D721Med (cell line): ENCODE results near the gene RHBDF2.
"Not testable (repeated sequence)": the region's sequence is repeated elsewhere in the genome, so short reads cannot be mapped to it uniquely, and the experiment has no call there.

Source experiments
- DNase-seq: peaks from one replicate; pipeline ENCODE4 v3.0.0; 2011; ENCODE audit warnings: low spot score; ENCODE audit not compliant: insufficient read length
- FAIRE-seq: peaks from 2 replicates; lab custom pipeline; 2011; peaks lifted over from hg19 to GRCh38; lab: Jason Lieb, UNC
- TF ChIP-seq, protein P1 (sequence below): IDR thresholded peaks from 2 replicates; pipeline ENCODE4 v1.5.1; 2012; ENCODE audit warnings: mild to moderate bottlenecking, control low read depth; ENCODE audit not compliant: insufficient read depth; ENCODE audit errors: missing control alignments

The RHBDF2 gene

DNA sequence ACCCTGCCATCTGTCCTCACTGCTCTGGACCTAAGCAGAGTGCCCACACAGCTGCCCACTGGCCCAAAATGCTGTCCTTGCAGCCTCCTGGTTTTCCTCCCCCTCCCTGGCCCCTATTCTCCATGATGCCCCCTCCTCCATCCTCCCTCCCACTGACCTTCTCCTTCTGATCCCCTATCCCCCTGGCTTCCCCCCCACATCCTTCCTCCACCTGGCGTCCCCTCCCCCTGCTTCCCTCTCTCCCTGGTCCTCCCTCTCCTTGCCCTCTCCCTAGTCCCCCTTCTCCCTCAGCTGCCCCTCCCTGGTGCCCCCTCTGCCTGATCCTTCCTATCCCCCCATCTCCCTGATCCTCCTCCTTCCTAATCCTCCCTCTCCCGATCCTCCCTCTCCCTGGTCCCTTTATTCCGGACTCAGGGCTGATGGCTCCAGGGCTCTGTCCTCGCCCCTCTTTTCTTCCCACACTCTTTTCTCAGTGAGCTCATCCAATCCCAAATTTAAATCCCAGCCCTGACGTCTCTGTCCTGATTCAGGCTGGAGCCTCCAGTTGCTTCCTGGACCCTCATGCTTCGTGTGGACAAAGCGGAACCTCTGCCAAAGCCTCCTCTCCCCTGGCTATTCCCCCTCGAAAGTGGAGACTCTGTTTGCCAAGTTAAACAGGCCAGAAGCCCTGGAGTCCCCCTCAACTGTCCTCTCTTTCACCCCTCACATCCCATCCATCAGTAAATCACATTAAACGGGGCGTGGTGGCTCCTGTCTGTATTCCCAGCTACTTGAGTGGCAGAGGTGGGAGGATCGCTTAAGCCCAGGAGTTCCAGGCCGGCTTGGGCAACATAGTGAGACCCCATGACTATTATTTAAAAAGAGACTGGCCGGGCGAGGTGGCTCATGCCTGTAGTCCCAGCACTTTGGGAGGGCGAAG lies 18.1 kb upstream of the RHBDF2 start:
- DNase-seq (no peak), FAIRE-seq (no peak)
- TF ChIP-seq, protein P1, sequence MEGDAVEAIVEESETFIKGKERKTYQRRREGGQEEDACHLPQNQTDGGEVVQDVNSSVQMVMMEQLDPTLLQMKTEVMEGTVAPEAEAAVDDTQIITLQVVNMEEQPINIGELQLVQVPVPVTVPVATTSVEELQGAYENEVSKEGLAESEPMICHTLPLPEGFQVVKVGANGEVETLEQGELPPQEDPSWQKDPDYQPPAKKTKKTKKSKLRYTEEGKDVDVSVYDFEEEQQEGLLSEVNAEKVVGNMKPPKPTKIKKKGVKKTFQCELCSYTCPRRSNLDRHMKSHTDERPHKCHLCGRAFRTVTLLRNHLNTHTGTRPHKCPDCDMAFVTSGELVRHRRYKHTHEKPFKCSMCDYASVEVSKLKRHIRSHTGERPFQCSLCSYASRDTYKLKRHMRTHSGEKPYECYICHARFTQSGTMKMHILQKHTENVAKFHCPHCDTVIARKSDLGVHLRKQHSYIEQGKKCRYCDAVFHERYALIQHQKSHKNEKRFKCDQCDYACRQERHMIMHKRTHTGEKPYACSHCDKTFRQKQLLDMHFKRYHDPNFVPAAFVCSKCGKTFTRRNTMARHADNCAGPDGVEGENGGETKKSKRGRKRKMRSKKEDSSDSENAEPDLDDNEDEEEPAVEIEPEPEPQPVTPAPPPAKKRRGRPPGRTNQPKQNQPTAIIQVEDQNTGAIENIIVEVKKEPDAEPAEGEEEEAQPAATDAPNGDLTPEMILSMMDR: no peak

DNA sequence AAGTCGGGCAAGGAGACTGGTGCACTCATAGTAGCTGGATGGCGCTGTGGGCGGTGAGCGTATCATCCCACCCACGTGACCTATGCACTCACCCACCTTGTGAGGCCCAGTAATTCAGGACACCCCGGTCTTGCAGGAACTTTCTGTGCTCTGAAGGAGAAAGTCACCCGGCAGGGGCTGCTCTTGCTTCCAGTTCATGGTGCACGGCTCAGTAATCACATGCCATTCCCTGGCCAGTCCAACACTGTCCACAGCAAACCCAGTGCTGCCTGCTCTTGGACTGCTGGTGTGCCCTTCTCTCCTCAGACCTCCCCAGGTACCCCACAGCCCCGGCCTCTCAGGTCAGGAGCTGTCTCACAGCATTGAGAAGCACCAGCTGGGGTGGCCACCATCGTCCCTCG lies 16.4 kb upstream of the RHBDF2 start:
- TF ChIP-seq, protein P1: no peak
- no peak for FAIRE-seq
- no peak for DNase-seq

DNA sequence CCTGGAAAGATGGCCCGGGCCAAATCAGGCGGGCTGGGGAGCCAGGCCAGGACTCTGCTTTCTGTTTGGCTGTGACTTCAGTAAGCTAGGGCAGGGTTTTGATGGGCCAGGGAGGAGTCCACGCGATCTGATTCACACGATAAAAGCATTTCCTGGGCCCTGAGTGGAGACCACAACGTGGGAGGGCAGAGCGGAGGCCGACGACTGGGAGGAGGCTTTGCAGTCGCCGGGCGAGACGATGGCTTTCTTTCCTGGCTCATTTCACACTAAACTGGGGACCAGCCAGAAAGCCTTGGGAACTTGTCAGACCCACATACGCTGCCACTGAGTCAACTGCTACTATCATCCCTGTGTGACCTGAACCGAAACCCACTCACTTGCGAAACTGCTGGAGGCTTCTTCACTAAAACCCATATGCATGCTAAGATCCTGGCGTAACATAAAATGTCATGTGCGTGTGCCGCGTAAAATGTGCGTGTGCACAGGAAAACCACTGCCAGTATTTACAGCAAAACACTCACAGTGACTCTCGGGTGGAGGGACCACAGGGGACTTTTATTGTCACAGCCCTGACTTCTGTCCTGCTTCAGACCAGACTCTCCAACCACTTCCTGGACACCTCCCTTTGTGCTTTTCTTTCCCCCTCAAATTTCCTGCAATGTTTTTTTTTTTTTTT lies 14.2 kb upstream of the RHBDF2 start:
- DNase-seq (no peak), FAIRE-seq (no peak)
- TF ChIP-seq, protein P1: no peak

DNA sequence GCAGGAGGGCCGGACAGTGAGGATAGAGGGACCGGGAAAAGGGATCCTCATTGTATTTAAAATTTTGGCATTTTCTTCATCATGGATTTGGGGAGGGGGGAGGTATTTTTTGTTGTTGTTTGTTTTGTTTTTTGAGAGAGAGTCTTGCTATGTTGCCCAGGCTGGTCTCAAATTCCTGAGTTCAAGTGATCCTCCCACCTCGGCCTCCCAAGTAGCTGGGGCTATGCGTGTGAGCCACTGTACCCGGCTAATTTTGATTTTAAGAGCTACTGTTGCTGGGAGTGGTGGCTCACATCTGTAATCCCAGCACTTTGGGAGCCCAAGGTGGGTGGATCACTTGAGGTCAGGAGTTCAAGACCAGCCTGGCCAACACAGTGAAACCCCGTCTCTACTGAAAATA lies 13.1 kb upstream of the RHBDF2 start:
- not testable (repeated sequence) for DNase-seq, FAIRE-seq

DNA sequence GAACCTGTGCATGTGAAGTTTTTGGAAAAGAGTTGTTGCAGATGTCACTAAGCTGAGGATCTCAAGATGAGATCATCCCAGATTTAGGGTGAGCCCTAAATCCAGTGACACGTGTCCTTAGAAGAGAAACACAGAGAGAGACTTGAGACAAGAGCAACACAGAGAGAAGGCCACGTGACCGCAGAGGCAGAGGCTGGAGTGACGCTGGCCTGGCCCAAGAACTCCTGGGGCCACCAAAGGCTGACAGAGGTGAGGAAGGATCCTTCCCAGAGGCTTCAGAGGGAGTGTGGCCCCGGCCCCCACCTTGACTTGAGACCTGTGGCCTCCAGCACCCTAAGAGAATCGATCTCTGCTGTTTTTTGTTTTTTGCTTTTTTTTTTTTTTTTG lies 12.1 kb upstream of the RHBDF2 start:
- DNase-seq (no peak), FAIRE-seq (no peak)
- TF ChIP-seq, protein P1: no peak

DNA sequence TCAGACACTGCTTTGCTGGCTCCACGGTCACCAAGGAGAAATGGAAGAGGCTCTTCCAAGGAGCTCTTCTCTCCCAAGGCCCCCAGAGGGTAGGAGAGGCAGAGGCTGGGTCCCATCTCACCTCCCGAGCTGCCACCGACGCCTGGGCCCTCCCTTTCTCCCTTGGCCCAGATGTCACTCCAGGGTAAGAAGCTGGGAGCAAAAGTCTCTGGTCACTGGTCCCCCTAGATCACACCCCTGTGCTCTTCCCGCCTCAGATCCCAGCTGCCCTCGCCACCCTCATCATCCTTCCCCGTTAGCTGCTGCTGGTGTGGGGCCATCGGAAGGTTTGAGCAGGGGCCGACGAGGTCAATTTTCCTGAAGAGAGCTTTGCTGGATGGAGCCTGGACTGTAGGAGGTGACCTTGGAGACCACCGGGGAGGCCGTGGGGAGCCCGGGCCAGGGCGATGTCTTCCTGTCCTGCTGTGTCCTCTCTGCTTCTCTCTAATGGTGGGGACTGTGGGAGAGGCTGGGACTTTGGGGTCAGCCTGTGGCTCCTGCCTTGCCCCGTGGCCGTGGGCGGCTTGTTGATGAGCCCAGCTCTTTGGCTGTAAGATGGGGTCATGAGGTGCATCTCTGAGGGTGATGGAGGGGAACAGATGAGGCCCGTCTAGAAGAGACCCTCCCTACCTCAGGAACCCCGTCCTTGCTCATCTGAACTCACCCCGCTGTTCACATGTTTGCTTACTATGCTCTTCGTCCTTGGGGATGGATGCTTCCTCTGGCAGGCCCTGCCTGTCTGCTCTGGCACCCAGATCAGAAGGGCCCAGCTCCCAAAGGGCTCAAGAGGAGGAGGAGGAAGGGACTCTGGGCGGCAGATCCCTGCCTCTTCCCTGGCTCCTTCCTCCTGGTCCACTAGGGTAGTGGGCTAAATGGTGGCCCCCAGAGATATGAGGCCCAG lies 11.4 kb upstream of the RHBDF2 start:
- TF ChIP-seq, protein P1: no peak
- no peak for DNase-seq
- no peak for FAIRE-seq
